T47D (cell line): Measurements from ENCODE around the gene RALGPS2.
"Not testable (repeated sequence)": the region's sequence is repeated elsewhere in the genome, so short reads cannot be mapped to it uniquely, and the experiment has no call there.

Experiments used
- DNase-seq, 2 experiments: peaks; one replicate each; pipeline versions ENCODE4 v3.0.0 to v3.0.0-alpha.2; 2011 to 2012; ENCODE audit warnings: low read depth in 1 of 2, low spot score in 1 of 2
- JUND ChIP-seq: IDR thresholded peaks from 2 replicates; pipeline ENCODE4 v1.6.1; 2012; ENCODE audit warnings: low read depth
- in situ Hi-C: cut with HindIII; loops from 2 replicates; pipeline ENCODE4 v1.10.0; 2016; ENCODE audit warnings: low sequenced_read_pairs, low pct_unique_long_range_greater_than_20kb

Gene RALGPS2

GRCh38 chr1:178810585-178810984 lies 85.5 kb downstream of the RALGPS2 start:
- TF ChIP-seq JUND = no peak
- DNase-seq = no peak
- in situ Hi-C loops = no loop called here

GRCh38 chr1:178818416-178818815 lies 93.4 kb downstream of the RALGPS2 start:
- TF ChIP-seq JUND = no peak
- DNase-seq = no peak
- in situ Hi-C loops = no loop called here

GRCh38 chr1:178819123-178819522 lies 94.1 kb downstream of the RALGPS2 start:
- TF ChIP-seq JUND = no peak
- DNase-seq = no peak
- in situ Hi-C loops = no loop called here

- in situ Hi-C loops = no loop called here
- no peak for TF ChIP-seq JUND
- no peak for DNase-seq
These were observed 96.3 kb downstream of the RALGPS2 start for GRCh38 chr1:178821134-178821866.

- in situ Hi-C loops = no loop called here
- no peak for DNase-seq
- no peak for TF ChIP-seq JUND
These were observed 100.1 kb downstream of the RALGPS2 start for GRCh38 chr1:178825167-178825566.

DNA sequence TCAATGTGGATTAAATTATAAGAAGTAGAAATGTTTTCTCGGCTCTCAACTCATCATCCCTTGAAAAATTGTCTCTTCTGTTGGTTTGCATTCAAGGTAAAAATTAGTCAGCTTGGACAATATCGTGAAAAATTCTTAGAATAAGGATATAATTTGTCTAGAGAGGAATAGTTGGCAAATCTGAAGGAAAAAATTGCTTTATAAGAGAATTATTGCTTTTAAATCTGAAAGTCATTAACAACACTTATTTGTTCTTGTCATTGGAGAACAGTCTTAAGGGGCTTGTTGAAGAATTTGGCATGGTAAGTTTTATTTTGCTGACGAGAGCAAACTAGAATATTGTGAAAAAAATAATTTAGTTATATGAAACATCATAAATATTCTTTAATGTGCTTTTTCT lies 119.4 kb downstream of the RALGPS2 start:
- no peak for TF ChIP-seq JUND
- no peak for DNase-seq
- in situ Hi-C loops = no loop called here

- in situ Hi-C loops = no loop called here
- no peak for DNase-seq
- no peak for TF ChIP-seq JUND
These were observed 121.3 kb downstream of the RALGPS2 start for GRCh38 chr1:178846306-178846705.

DNA sequence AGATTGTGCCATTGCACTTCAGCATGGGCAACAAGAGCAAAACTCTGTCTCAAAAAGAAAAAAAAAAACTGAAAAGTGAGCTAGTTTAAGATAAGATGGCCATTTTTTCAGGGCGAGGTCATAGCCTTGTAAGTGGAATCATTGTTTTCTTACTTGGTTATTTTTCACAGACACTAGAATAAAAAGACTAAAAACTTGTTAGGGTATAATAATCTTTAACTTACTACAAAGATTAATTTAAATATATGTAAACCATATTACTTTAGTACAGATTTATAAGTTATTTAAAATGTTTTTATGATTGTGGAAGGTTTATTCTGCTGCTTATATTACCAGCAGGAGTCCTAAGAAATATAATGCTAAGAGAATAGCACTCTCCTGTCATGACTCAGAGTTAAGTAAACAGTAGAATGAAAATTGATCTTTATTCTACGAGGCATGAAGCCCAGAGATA lies 122.4 kb downstream of the RALGPS2 start:
- no peak for DNase-seq
- no peak for TF ChIP-seq JUND
- in situ Hi-C loops = no loop called here

GRCh38 chr1:178847919-178848318 lies 122.9 kb downstream of the RALGPS2 start:
- DNase-seq, in situ Hi-C loops: not testable (repeated sequence)

DNA sequence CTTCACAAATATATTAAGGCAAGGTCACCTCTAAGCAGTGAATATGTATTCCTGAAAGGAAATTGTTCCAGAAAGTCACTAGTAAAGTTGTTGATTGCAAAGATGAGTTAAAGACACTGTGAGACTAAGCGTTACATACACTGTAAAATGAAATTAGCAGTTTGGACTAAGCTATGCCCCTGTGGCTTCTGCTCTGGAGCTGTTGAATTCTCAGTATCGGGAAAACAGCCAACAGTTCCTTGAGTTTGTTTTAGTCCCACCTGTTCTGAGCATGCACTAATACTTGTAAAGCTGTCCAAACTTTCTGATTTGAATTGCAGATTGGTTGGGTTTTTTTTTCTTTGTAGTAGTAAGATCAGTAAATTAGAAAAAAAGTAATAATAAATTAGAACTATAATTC lies 124.9 kb downstream of the RALGPS2 start:
- TF ChIP-seq JUND = no peak
- in situ Hi-C loops = no loop called here
- no peak for DNase-seq

- TF ChIP-seq JUND = no peak
- in situ Hi-C loops = no loop called here
- no peak for DNase-seq
These were observed 132.1 kb downstream of the RALGPS2 start for GRCh38 chr1:178857126-178857525.

GRCh38 chr1:178862416-178862815 lies 137.4 kb downstream of the RALGPS2 start:
- no peak for DNase-seq
- no peak for TF ChIP-seq JUND
- in situ Hi-C loops = no loop called here

GRCh38 chr1:178862864-178863263 lies 137.8 kb downstream of the RALGPS2 start:
- in situ Hi-C loops = no loop called here
- no peak for TF ChIP-seq JUND
- DNase-seq = no peak

DNA sequence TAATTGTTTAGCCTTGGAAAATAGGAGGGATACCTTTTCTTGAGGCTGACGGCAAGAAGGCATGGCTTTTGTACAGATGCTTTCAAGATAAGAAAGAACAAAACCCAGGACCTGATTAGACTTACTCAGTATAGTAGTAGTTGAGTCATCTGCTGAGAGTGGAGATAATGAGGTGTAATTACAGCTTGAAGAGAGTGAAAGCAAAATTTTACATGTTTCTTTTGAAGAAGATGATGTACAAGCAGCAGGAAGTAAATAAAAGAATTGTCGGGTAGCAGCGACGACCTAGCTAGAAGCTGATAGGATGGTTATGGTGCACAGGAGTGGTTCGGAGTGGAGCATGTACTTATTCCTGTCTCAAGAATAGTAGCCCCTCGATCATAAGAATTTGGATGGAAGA lies 139.3 kb downstream of the RALGPS2 start:
- no peak for DNase-seq
- in situ Hi-C loops = no loop called here
- TF ChIP-seq JUND = no peak
